ENCODE results near the gene WSCD1.

DNA sequence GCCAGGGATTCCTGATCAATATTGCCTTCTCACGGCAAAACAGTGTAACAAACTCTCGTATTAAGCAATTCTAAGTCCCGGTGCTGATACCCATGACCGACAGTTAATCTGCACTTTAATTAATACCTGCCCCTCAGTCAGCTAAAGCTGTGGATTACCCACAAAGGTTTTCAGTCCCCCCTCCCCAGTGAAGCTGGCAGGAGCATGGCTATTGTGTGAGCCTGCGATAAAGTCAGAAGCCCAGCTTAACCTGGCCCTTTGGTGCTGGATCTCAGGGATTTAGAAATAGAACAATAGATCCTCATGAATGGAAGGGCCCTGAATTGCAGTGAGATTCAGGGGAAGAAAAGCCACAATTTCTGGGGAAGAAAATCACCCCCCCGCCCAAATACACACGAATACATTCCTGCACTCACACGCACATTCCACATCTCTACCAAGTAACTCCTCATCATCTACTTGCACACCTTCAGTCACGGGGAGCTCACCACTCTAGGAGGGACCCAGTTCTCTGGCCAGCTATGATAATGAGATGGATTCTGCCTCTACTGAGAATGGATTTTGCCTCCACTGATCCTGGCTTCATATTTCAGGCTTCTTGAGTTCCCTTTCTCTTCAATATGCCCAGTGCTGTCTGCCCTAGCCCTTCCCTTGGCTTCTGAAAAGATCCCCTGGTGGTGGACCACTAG lies 102.6 kb downstream of the WSCD1 start:
- TF ChIP-seq, protein P1, sequence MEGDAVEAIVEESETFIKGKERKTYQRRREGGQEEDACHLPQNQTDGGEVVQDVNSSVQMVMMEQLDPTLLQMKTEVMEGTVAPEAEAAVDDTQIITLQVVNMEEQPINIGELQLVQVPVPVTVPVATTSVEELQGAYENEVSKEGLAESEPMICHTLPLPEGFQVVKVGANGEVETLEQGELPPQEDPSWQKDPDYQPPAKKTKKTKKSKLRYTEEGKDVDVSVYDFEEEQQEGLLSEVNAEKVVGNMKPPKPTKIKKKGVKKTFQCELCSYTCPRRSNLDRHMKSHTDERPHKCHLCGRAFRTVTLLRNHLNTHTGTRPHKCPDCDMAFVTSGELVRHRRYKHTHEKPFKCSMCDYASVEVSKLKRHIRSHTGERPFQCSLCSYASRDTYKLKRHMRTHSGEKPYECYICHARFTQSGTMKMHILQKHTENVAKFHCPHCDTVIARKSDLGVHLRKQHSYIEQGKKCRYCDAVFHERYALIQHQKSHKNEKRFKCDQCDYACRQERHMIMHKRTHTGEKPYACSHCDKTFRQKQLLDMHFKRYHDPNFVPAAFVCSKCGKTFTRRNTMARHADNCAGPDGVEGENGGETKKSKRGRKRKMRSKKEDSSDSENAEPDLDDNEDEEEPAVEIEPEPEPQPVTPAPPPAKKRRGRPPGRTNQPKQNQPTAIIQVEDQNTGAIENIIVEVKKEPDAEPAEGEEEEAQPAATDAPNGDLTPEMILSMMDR (optimal IDR thresholded peaks at IDR 0.05 in 1 of 3, IDR thresholded peaks at IDR 0.05 in 1 of 3, conservative IDR thresholded peaks at IDR 0.05 in 1 of 3; ENCODE audit: extremely low read depth in 1 of 3, insufficient read depth in 2 of 3, low read length in 3 of 3), result no peak
- no peak for TF ChIP-seq EZH2 (IDR thresholded peaks at IDR 0.05; ENCODE audit: low read length)
